Measurements from ENCODE around the gene FLNB. TPM values are rescaled to one million over a fixed set of nuclear protein-coding genes. Genes with fewer than 3 reads are reported as not detected.
"Not testable (repeated sequence)": the region's sequence is repeated elsewhere in the genome, so short reads cannot be mapped to it uniquely, and the experiment has no call there.

Gene FLNB
- total RNA-seq, 1 experiment from 2014 or later: 147 TPM

- intact Hi-C loops (cut with micrococcal nuclease; ENCODE audit: unreplicated experiment): no loop called here
- Mint-ChIP-seq H3K36me3 (ENCODE audit: insufficient read depth, unreplicated experiment) (no peaks in the 10 kb centered on the region), H3K4me1 (ENCODE audit: low read depth, unreplicated experiment) (no peaks in the 10 kb centered on the region), H3K9me3 (ENCODE audit: low read depth, unreplicated experiment) (peaks cover 3% of the 10 kb centered on the region), H3K27ac (ENCODE audit: unreplicated experiment) (no peak overlapping the region), H3K27me3 (ENCODE audit: unreplicated experiment) (no peaks in the 10 kb centered on the region), H3K4me3 (ENCODE audit: low read depth, unreplicated experiment) (no peak overlapping the region)
- no peak for DNase-seq
- no peak for TF ChIP-seq CTCF (IDR thresholded peaks at IDR 0.05; ENCODE audit: unreplicated experiment)
- CTCF ChIA-PET: no interaction called here
- BruUV-seq (replicated peaks): no TSS peak
Observed at GRCh38 chr3:58198362-58198761, 190.1 kb downstream of the FLNB start.

GRCh38 chr3:58198804-58199203 is 190.6 kb downstream of the FLNB start:
- Mint-ChIP-seq H3K27ac (ENCODE audit: unreplicated experiment) (no peak overlapping the region), H3K27me3 (ENCODE audit: unreplicated experiment) (no peaks in the 10 kb centered on the region), H3K4me3 (ENCODE audit: low read depth, unreplicated experiment) (no peak overlapping the region), H3K9me3 (ENCODE audit: low read depth, unreplicated experiment) (peaks cover 3% of the 10 kb centered on the region), H3K36me3 (ENCODE audit: insufficient read depth, unreplicated experiment) (no peaks in the 10 kb centered on the region), H3K4me1 (ENCODE audit: low read depth, unreplicated experiment) (no peaks in the 10 kb centered on the region)
- BruUV-seq (replicated peaks): no TSS peak
- DNase-seq: no peak
- intact Hi-C loops (cut with micrococcal nuclease; ENCODE audit: unreplicated experiment): no loop called here
- TF ChIP-seq CTCF (IDR thresholded peaks at IDR 0.05; ENCODE audit: unreplicated experiment): no peak
- CTCF ChIA-PET: no interaction called here

DNA sequence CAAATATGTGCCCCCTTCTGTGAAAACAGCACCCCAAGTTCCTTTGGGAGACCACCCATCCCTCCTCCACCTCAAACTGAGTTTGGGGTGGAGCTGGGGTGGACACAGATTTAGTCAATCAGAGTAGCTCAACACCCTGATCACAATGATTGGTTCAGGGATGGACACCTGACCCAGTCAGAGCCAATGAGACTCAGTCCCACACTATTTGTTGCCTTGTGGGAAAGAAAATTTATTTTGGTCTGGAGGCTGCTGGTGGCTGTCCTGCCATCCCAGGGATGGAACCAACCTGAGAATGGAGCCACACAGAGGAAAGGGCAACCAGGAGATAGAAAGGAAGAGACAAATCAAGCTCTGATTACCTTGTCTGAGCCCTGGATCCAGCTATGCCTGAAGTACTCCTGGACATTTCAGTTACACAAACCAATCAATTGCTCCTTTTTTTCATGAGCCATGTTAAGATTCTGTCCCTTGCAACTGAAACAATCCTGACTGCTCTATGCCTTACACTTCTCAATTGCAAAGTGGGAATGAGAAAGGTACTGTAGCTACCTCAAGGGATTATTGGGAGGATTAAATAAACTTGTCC is 192.0 kb downstream of the FLNB start:
- CTCF ChIA-PET: no interaction called here
- H3K4me1 Mint-ChIP-seq (ENCODE audit: low read depth, unreplicated experiment): no peaks in the 10 kb centered on the region
- TF ChIP-seq CTCF (IDR thresholded peaks at IDR 0.05; ENCODE audit: unreplicated experiment): no peak
- H3K27ac Mint-ChIP-seq (ENCODE audit: unreplicated experiment): no peak overlapping the region
- intact Hi-C loops (cut with micrococcal nuclease; ENCODE audit: unreplicated experiment): no loop called here
- H3K9me3 Mint-ChIP-seq (ENCODE audit: low read depth, unreplicated experiment): peaks cover 3% of the 10 kb centered on the region
- no peak for DNase-seq
- H3K27me3 Mint-ChIP-seq (ENCODE audit: unreplicated experiment): no peaks in the 10 kb centered on the region
- BruUV-seq (replicated peaks): no TSS peak
- no peak overlapping the region for H3K4me3 Mint-ChIP-seq (ENCODE audit: low read depth, unreplicated experiment)
- no peaks in the 10 kb centered on the region for H3K36me3 Mint-ChIP-seq (ENCODE audit: insufficient read depth, unreplicated experiment)

- no TSS peak for BruUV-seq (replicated peaks)
- Mint-ChIP-seq H3K27me3 (ENCODE audit: unreplicated experiment) (no peaks in the 10 kb centered on the region), H3K9me3 (ENCODE audit: low read depth, unreplicated experiment) (peaks cover 3% of the 10 kb centered on the region), H3K36me3 (ENCODE audit: insufficient read depth, unreplicated experiment) (no peaks in the 10 kb centered on the region), H3K4me1 (ENCODE audit: low read depth, unreplicated experiment) (no peaks in the 10 kb centered on the region), H3K4me3 (ENCODE audit: low read depth, unreplicated experiment) (no peak overlapping the region), H3K27ac (ENCODE audit: unreplicated experiment) (no peak overlapping the region)
- no peak for TF ChIP-seq CTCF (IDR thresholded peaks at IDR 0.05; ENCODE audit: unreplicated experiment)
- intact Hi-C loops (cut with micrococcal nuclease; ENCODE audit: unreplicated experiment): no loop called here
- CTCF ChIA-PET: no interaction called here
- no peak for DNase-seq
Observed at GRCh38 chr3:58200846-58201355, 192.7 kb downstream of the FLNB start.

GRCh38 chr3:58201451-58201850 is 193.2 kb downstream of the FLNB start:
- H3K4me3 Mint-ChIP-seq (ENCODE audit: low read depth, unreplicated experiment); H3K36me3 Mint-ChIP-seq (ENCODE audit: insufficient read depth, unreplicated experiment); intact Hi-C loops (cut with micrococcal nuclease; ENCODE audit: unreplicated experiment); DNase-seq; H3K27ac Mint-ChIP-seq (ENCODE audit: unreplicated experiment); BruUV-seq (replicated peaks); H3K27me3 Mint-ChIP-seq (ENCODE audit: unreplicated experiment); H3K9me3 Mint-ChIP-seq (ENCODE audit: low read depth, unreplicated experiment); H3K4me1 Mint-ChIP-seq (ENCODE audit: low read depth, unreplicated experiment): not testable (repeated sequence)
- CTCF ChIA-PET: interaction anchor here (0.6 kb wide), 1 partner anchor 1019 kb away, joined by 3 read pairs; no protein-coding TSS in a partner anchor

Data from Calu3 (cell line).